Smooth muscle cell (in vitro differentiated cells): ENCODE measurements around the gene CARS2. TPM values are rescaled to one million over a fixed set of nuclear protein-coding genes. Genes with fewer than 3 reads are reported as not detected.
"Not testable (repeated sequence)": the region's sequence is repeated elsewhere in the genome, so short reads cannot be mapped to it uniquely, and the experiment has no call there.

Experiments
- DNase-seq: peaks from one replicate; lab custom pipeline; 2025; ENCODE audit not compliant: unreplicated experiment; lab: John Stamatoyannopoulos, UW
- H2AFZ ChIP-seq: fragments of 200-600 bp; sonication (generic); 2 replicates; pipeline ENCODE4 v1.6.0; 2016; ENCODE audit warnings: antibody characterized with exemption, low read depth, mild to moderate bottlenecking
- H3F3A ChIP-seq: fragments of 200-600 bp; sonication (generic); 2 replicates; pipeline ENCODE4 v1.6.0; 2017; ENCODE audit warnings: antibody characterized with exemption, low read depth
- H3K27ac ChIP-seq: fragments of 200-600 bp; sonication (generic); 2 replicates; pipeline ENCODE4 v1.5.1; 2016; ENCODE audit warnings: low read depth, mild to moderate bottlenecking
- H3K27me3 ChIP-seq: fragments of 200-600 bp; sonication (generic); 2 replicates; pipeline ENCODE4 v1.6.1; 2016; ENCODE audit warnings: low read depth, mild to moderate bottlenecking
- H3K36me3 ChIP-seq: fragments of 200-600 bp; sonication (generic); 2 replicates; pipeline ENCODE4 v1.5.1; 2016; ENCODE audit warnings: low read depth
- H3K4me1 ChIP-seq: fragments of 200-600 bp; sonication (generic); 2 replicates; pipeline ENCODE4 v1.5.1; 2016; ENCODE audit warnings: low read depth
- H3K4me2 ChIP-seq: fragments of 200-600 bp; sonication (generic); 2 replicates; pipeline ENCODE4 v1.6.0; 2016; ENCODE audit warnings: mild to moderate bottlenecking
- H3K4me3 ChIP-seq: fragments of 200-600 bp; sonication (generic); 2 replicates; pipeline ENCODE4 v1.5.1; 2016; ENCODE audit warnings: mild to moderate bottlenecking
- H3K79me2 ChIP-seq: fragments of 200-600 bp; sonication (generic); 2 replicates; pipeline ENCODE4 v1.6.0; 2016; ENCODE audit warnings: low read depth, mild to moderate bottlenecking
- H3K9ac ChIP-seq: fragments of 200-600 bp; sonication (generic); 2 replicates; pipeline ENCODE4 v1.6.0; 2016; ENCODE audit warnings: low read depth
- H3K9me3 ChIP-seq: fragments of 200-600 bp; sonication (generic); replicated peaks from 2 replicates; pipeline ENCODE4 v1.5.1; 2016; ENCODE audit warnings: low read depth
- H4K20me1 ChIP-seq: fragments of 200-600 bp; sonication (generic); 2 replicates; pipeline ENCODE4 v1.6.0; 2016; ENCODE audit warnings: low read depth
- WGBS: methylation state at CpG from one replicate; pipeline ENCODE4 v1.1.7; 2016; ENCODE audit warnings: low lambda C conversion rate; 5-methylcytosine and 5-hydroxymethylcytosine counted together
- polyA plus RNA-seq: library from polyadenylated mRNA; unstranded; fragments of >200 nt; fragmentation: Nextera tagmentation; extraction: Ambion mirVana; gene quantifications from 2 replicates; pipeline ENCODE4 v1.2.1, GENCODE V29; 2016
- total RNA-seq: library from RNA; depleted of rRNA; stranded (reverse); fragments of >200 nt; gene quantifications from 2 replicates; pipeline ENCODE4 v1.2.3, GENCODE V29; 2014
- TF ChIP-seq, protein P1 (sequence below): fragments of 200-600 bp; sonication (generic); IDR thresholded peaks from 2 replicates; pipeline ENCODE4 v1.5.1; 2017; ENCODE audit warnings: borderline replicate concordance, mild to moderate bottlenecking, antibody characterized with exemption; ENCODE audit not compliant: insufficient read depth, poor library complexity, severe bottlenecking

The CARS2 gene
- total and polyA plus RNA-seq, 2 experiments from 2014 or later = 37.5 to 71.7 TPM

DNA sequence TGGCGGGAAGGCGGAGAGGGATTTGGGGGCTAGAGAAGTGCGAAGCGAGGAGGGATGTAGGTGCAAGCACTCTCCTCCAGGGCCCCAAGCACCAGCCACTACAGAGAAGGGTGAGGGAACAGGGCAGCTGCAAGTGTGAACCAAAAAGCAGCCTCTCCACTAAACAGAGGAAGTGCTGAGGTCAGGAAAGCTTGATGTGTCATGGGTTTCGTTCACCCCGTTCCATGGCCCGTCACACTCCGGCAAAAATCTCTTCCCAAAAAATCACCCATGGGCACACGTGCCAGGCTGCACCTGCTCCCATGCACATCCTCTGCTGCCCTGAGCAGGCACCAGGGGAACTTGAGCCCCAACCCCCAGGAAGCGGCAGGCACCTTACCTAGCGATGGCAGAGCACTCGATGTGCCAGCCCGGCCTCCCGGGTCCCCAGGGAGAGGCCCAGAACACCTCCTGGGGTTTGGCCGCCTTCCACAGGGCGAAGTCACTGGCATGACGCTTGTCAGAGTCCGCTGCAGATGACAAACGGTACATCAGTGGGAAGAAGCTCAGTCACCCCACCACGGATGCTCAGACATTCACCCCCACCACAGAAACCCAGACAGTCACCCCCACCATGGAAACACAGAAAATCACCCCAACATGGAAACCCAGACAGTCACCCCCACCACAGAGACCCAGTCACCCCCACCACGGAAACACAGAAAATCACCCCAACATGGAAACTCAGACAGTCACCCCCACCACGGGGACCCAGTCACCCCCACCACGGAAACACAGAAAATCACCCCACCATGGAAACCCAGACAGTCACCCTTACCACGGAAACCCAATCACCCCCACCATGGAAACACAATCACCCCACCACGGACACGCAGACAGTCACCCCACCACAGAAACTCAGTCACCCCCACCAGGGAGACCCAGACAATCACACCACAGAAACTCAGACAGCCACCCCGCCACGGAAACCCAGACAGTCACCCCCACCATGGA, 29.0 kb downstream of the CARS2 start:
- over 99% methylated on average over 18 of the region's 28 CpGs for WGBS
- no peak for DNase-seq

DNA sequence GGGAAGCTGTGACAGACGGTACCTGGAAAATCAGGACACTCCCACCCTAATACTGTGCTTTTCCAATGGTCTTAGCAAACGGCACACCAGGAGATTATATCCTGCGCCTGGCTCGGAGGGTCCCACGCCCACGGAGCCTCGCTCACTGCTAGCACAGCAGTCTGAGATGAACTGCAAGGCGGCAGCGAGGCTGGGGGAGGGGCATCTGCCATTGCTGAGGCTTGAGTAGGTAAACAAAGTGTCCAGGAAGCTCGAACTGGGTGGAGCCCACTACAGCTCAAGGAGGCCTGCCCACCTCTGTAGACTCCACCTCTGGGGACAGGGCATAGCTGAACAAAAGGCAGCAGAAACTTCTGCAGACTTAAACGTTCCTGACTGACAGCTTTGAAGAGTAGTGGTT, 36.1 kb downstream of the CARS2 start:
- not testable (repeated sequence) for H3F3A ChIP-seq, H3K27ac ChIP-seq, H4K20me1 ChIP-seq, H3K9me3 ChIP-seq, H3K9ac ChIP-seq, H2AFZ ChIP-seq, H3K27me3 ChIP-seq, H3K4me1 ChIP-seq, DNase-seq, H3K4me3 ChIP-seq, H3K4me2 ChIP-seq, H3K79me2 ChIP-seq
- H3K36me3 ChIP-seq = peaks cover 19% of the 10 kb centered on the region
- 97% methylated on average over 11 of the region's 11 CpGs for WGBS

More for the DNA sequence above, 29.0 kb downstream of the CARS2 start:
- no peak overlapping the region for H3K27ac ChIP-seq
- no peaks in the 10 kb centered on the region for H3F3A ChIP-seq
- peaks cover 4% of the 10 kb centered on the region for H3K36me3 ChIP-seq
- H3K9ac ChIP-seq = no peak overlapping the region
- TF ChIP-seq, protein P1, sequence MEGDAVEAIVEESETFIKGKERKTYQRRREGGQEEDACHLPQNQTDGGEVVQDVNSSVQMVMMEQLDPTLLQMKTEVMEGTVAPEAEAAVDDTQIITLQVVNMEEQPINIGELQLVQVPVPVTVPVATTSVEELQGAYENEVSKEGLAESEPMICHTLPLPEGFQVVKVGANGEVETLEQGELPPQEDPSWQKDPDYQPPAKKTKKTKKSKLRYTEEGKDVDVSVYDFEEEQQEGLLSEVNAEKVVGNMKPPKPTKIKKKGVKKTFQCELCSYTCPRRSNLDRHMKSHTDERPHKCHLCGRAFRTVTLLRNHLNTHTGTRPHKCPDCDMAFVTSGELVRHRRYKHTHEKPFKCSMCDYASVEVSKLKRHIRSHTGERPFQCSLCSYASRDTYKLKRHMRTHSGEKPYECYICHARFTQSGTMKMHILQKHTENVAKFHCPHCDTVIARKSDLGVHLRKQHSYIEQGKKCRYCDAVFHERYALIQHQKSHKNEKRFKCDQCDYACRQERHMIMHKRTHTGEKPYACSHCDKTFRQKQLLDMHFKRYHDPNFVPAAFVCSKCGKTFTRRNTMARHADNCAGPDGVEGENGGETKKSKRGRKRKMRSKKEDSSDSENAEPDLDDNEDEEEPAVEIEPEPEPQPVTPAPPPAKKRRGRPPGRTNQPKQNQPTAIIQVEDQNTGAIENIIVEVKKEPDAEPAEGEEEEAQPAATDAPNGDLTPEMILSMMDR = no peak
- H3K4me3 ChIP-seq = no peak overlapping the region
- H2AFZ ChIP-seq = no peak overlapping the region
- no peak overlapping the region for H3K4me2 ChIP-seq
- H3K27me3 ChIP-seq = no peaks in the 10 kb centered on the region
- H3K4me1 ChIP-seq = no peaks in the 10 kb centered on the region
- H4K20me1 ChIP-seq = no peaks in the 10 kb centered on the region
- H3K79me2 ChIP-seq = peaks cover 6% of the 10 kb centered on the region
- no peaks in the 10 kb centered on the region for H3K9me3 ChIP-seq

DNA sequence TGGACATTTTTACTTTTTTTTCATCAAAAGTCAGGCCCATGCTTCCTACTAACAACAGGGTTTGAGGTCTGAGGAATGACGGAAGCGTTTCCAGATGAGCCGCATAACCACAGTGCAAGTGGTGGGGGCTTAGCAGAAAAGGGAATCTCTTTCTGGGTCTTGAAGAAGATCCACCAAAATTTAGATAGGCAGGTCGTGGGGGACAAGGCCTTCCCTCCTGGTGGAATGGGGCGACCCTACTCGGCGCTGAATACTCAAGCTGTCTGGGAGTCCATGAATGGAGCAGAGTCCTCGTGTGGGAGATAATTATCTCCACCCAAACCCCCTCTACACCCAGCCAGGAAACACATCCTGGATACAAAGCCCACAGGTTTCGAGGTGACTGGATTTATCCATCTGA, 36.9 kb downstream of the CARS2 start:
- H4K20me1 ChIP-seq = peaks cover 4% of the 10 kb centered on the region
- no peak overlapping the region for H3K4me3 ChIP-seq
- H3K4me2 ChIP-seq = no peak overlapping the region
- WGBS = 87% methylated on average over 9 of the region's 9 CpGs
- H3F3A ChIP-seq = no peaks in the 10 kb centered on the region
- TF ChIP-seq, protein P1 = no peak
- H3K27me3 ChIP-seq = no peaks in the 10 kb centered on the region
- H3K4me1 ChIP-seq = no peaks in the 10 kb centered on the region
- peaks cover 19% of the 10 kb centered on the region for H3K36me3 ChIP-seq
- peaks cover under 1% of the 10 kb centered on the region for H3K79me2 ChIP-seq
- H3K9me3 ChIP-seq = no peaks in the 10 kb centered on the region
- no peak overlapping the region for H2AFZ ChIP-seq
- H3K9ac ChIP-seq = no peak overlapping the region
- no peak overlapping the region for H3K27ac ChIP-seq
- DNase-seq = no peak

DNA sequence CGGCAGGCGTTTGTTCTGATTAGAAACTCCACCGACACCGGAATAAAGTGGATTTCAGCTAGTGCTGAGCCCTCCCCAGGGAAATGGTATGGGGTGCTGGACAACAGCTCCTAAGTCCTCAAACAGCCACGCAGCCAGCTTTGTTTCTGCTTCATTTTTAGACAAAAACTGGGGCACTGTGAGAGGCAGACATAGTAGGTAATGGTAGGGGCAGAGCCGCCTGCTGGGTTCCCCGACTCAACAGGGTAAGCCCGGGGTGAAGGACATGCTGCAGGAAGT, 39.7 kb downstream of the CARS2 start:
- H3K27ac ChIP-seq = no peak overlapping the region
- H3K9ac ChIP-seq = no peak overlapping the region
- H3F3A ChIP-seq = peaks cover 4% of the 10 kb centered on the region
- TF ChIP-seq, protein P1 = no peak
- no peaks in the 10 kb centered on the region for H3K9me3 ChIP-seq
- no peaks in the 10 kb centered on the region for H3K4me1 ChIP-seq
- H3K79me2 ChIP-seq = no peaks in the 10 kb centered on the region
- no peak overlapping the region for H2AFZ ChIP-seq
- H3K4me3 ChIP-seq = no peak overlapping the region
- peaks cover 9% of the 10 kb centered on the region for H4K20me1 ChIP-seq
- no peaks in the 10 kb centered on the region for H3K27me3 ChIP-seq
- peaks cover 19% of the 10 kb centered on the region for H3K36me3 ChIP-seq
- no peak overlapping the region for H3K4me2 ChIP-seq
- no peak for DNase-seq
- WGBS = 97% methylated on average over 8 of the region's 8 CpGs
